B cell (primary cell): ENCODE measurements around the gene ZNF277. TPM values are rescaled to one million over a fixed set of nuclear protein-coding genes. Genes with fewer than 3 reads are reported as not detected.

Experiments used
- ATAC-seq: fragments of 200-7000 bp; cut with Tn5 transposase; one replicate; pipeline ENCODE4 v1.10.0; 2021; ENCODE audit warnings: low read depth, mild to moderate bottlenecking, moderate number of reproducible peaks, moderate library complexity
- CTCF ChIA-PET: fragments of 350-600 bp; sonication (Branson Sonifier 250); formaldehyde crosslinking; loops from one replicate; lab custom pipeline; 2021; ENCODE audit warnings: antibody characterized with exemption, inconsistent platforms; lab: Charles Lee
- POLR2A ChIA-PET: fragments of 350-600 bp; sonication (Branson Sonifier 250); formaldehyde crosslinking; loops from one replicate; lab custom pipeline; 2021; ENCODE audit warnings: antibody characterized with exemption; lab: Charles Lee
- DNase-seq: peaks from one replicate; pipeline ENCODE4 v3.0.0; 2013
- H2AFZ ChIP-seq: 2 replicates; pipeline ENCODE4 v1.6.1; 2012; ENCODE audit warnings: mild to moderate bottlenecking, low read depth, low read length; ENCODE audit not compliant: insufficient read depth, poor library complexity, severe bottlenecking
- H3K27ac ChIP-seq, 2 donors: 1 replicate in 1 of 2; 2 replicates in 1 of 2; pipeline ENCODE4 v1.5.1; 2012 to 2013; ENCODE audit warnings: low read length in 2 of 2, mild to moderate bottlenecking in 2 of 2, moderate library complexity in 1 of 2
- H3K27me3 ChIP-seq, 4 experiments: fragments of 200-600 bp in 1 of 4; sonication (generic) in 1 of 4; replicated peaks in 1 of 4; 1 replicate in 2 of 4; 2 replicates in 2 of 4; pipeline versions ENCODE4 v1.6.1 to v1.7.0; 2013 to 2016; ENCODE audit warnings: low read length in 3 of 4, mild to moderate bottlenecking in 2 of 4, mixed read lengths in 1 of 4, moderate library complexity in 1 of 4; ENCODE audit not compliant: insufficient read depth in 4 of 4, control insufficient read depth in 3 of 4; ENCODE audit errors: control extremely low read depth in 1 of 4
- H3K36me3 ChIP-seq, 2 experiments: replicated peaks in 1 of 2; 1 replicate in 1 of 2; 2 replicates in 1 of 2; pipeline versions ENCODE4 v1.6.1 to v1.7.1; 2013; ENCODE audit warnings: low read length in 1 of 2; ENCODE audit not compliant: insufficient read depth in 2 of 2, control insufficient read depth in 1 of 2; ENCODE audit errors: control extremely low read depth in 1 of 2, extremely low read depth in 1 of 2
- H3K4me1 ChIP-seq, 2 donors: fragments of 200-600 bp in 1 of 2; sonication (generic) in 1 of 2; 1 replicate in 1 of 2; 2 replicates in 1 of 2; pipeline versions ENCODE4 v1.5.1 to v1.6.1; 2013 to 2017; ENCODE audit warnings: low read length in 2 of 2; ENCODE audit not compliant: control insufficient read depth in 2 of 2, insufficient read depth in 2 of 2
- H3K4me2 ChIP-seq: replicated peaks from 2 replicates; pipeline ENCODE3; 2012; ENCODE audit warnings: mild to moderate bottlenecking, low read depth, low read length; ENCODE audit not compliant: poor library complexity, severe bottlenecking
- H3K4me3 ChIP-seq, 5 experiments: fragments of 200-600 bp in 1 of 5; sonication (generic) in 1 of 5; 1 replicate in 3 of 5; 2 replicates in 2 of 5; pipeline versions ENCODE4 v1.5.1 to v1.7.0; 2011 to 2016; ENCODE audit warnings: low read length in 4 of 5, mild to moderate bottlenecking in 4 of 5, low read depth in 2 of 5, control low read depth in 1 of 5, moderate library complexity in 1 of 5; ENCODE audit not compliant: insufficient read depth in 1 of 5; ENCODE audit errors: control extremely low read depth in 1 of 5, extremely low read depth in 1 of 5
- H3K79me2 ChIP-seq: fragments of 200-600 bp; sonication (generic); one replicate; pipeline ENCODE4 v1.6.0; 2016; ENCODE audit warnings: low read length; ENCODE audit not compliant: control insufficient read depth, insufficient read depth
- H3K9ac ChIP-seq: fragments of 200-600 bp; sonication (generic); 2 replicates; pipeline ENCODE4 v1.6.1; 2017; ENCODE audit warnings: mild to moderate bottlenecking, low read length, moderate library complexity
- H3K9me3 ChIP-seq, 3 donors: one replicate each; pipeline versions ENCODE4 v1.6.1 to v1.7.1; 2013; ENCODE audit warnings: low read length in 2 of 3; ENCODE audit not compliant: control insufficient read depth in 2 of 3, insufficient read depth in 1 of 3; ENCODE audit errors: control extremely low read depth in 1 of 3
- H4K20me1 ChIP-seq: 2 replicates; pipeline ENCODE4 v1.6.0; 2012; ENCODE audit warnings: mild to moderate bottlenecking, low read length; ENCODE audit not compliant: insufficient read depth, control insufficient read depth, poor library complexity, severe bottlenecking
- H3K27ac Mint-ChIP-seq: one replicate; pipeline ENCODE4 v1.8.0; 2021; ENCODE audit warnings: mixed read lengths
- H3K27me3 Mint-ChIP-seq: one replicate; pipeline ENCODE4 v1.8.0; 2021; ENCODE audit warnings: mixed read lengths
- H3K4me1 Mint-ChIP-seq: one replicate; pipeline ENCODE4 v1.8.0; 2021; ENCODE audit warnings: mixed read lengths
- H3K4me3 Mint-ChIP-seq: one replicate; pipeline ENCODE4 v1.8.0; 2021; ENCODE audit warnings: mixed read lengths
- H3K9me3 Mint-ChIP-seq: one replicate; pipeline ENCODE4 v1.8.0; 2022; ENCODE audit warnings: mixed read lengths; ENCODE audit not compliant: insufficient read depth
- CTCF ChIP-seq: fragments of 200-600 bp; IDR thresholded peaks from one replicate; pipeline ENCODE4 v1.8.0; 2022; ENCODE audit warnings: antibody characterized with exemption, mild to moderate bottlenecking
- EZH2 ChIP-seq: IDR thresholded peaks from 2 replicates; pipeline ENCODE4 v1.6.1; 2012; ENCODE audit warnings: borderline replicate concordance, low read depth, mild to moderate bottlenecking, moderate library complexity, low read length; ENCODE audit not compliant: insufficient read depth, poor library complexity, severe bottlenecking
- WGBS: methylation state at CpG from one replicate; pipeline ENCODE4 v1.1.5; 2013; ENCODE audit warnings: missing lambda C conversion rate; ENCODE audit not compliant: insufficient coverage; 5-methylcytosine and 5-hydroxymethylcytosine counted together
- intact Hi-C: fragments of 100-400 bp; cut with micrococcal nuclease; formaldehyde crosslinking; loops from one replicate; pipeline ENCODE4 v1.10.0; 2022
- polyA plus RNA-seq: library from polyadenylated mRNA; depleted of rRNA; stranded (reverse); fragments of >200 nt; gene quantifications from 2 replicates; pipeline ENCODE4 v1.2.3, GENCODE V29; 2012
- total RNA-seq, 2 donors: library from RNA; stranded (reverse); fragments of 120-200 nt in 1 of 2; gene quantifications; 1 replicate in 1 of 2; 2 replicates in 1 of 2; pipeline versions ENCODE4 v1.2.3 to v1.2.4, GENCODE V29; 2013 to 2022

Gene ZNF277
- total and polyA plus RNA-seq, 2 donors (not counting 1 experiment from before 2014, with no cell fraction given), result 9.5 to 18.6 TPM

GRCh38 chr7:112366886-112367285 is 160.4 kb downstream of the ZNF277 start:
- Mint-ChIP-seq H3K27ac (no peak overlapping the region), H3K4me1 (no peaks in the 10 kb centered on the region), H3K9me3 (no peaks in the 10 kb centered on the region), H3K4me3 (no peak overlapping the region), H3K27me3 (peaks cover 19% of the 10 kb centered on the region)
- WGBS, result no CpG with 5 or more reads among the region's 1 CpG
- Histone ChIP-seq H3K9me3 (no peaks in the 10 kb centered on the region), H3K27ac (no peak overlapping the region), H3K36me3 (no peaks in the 10 kb centered on the region), H3K27me3 (no peaks in the 10 kb centered on the region), H4K20me1 (no peaks in the 10 kb centered on the region), H3K4me3 (no peak overlapping the region), H3K9ac (no peak overlapping the region), H3K4me2 (no peak overlapping the region), H3K79me2 (no peaks in the 10 kb centered on the region), H3K4me1 (no peaks in the 10 kb centered on the region), H2AFZ (no peak overlapping the region)
- no peak for DNase-seq
- ChIA-PET POLR2A (no interaction called here), CTCF (no interaction called here)
- intact Hi-C loops, result no loop called here
- ATAC-seq, result no peak
- no peak for TF ChIP-seq EZH2
- no peak for TF ChIP-seq CTCF

- H3K4me1 Mint-ChIP-seq, result no peaks in the 10 kb centered on the region
- H3K9me3 Mint-ChIP-seq, result no peaks in the 10 kb centered on the region
- Histone ChIP-seq H3K4me2 (no peak overlapping the region), H3K36me3 (no peaks in the 10 kb centered on the region), H2AFZ (no peak overlapping the region), H3K27me3 (no peaks in the 10 kb centered on the region), H3K79me2 (no peaks in the 10 kb centered on the region), H3K27ac (no peak overlapping the region), H3K4me1 (no peaks in the 10 kb centered on the region), H3K9ac (no peak overlapping the region), H3K9me3 (no peaks in the 10 kb centered on the region), H3K4me3 (no peak overlapping the region), H4K20me1 (no peaks in the 10 kb centered on the region)
- TF ChIP-seq EZH2 (no peak), CTCF (no peak)
- ChIA-PET CTCF (no interaction called here), POLR2A (no interaction called here)
- intact Hi-C loops, result no loop called here
- H3K27ac Mint-ChIP-seq, result no peak overlapping the region
- H3K4me3 Mint-ChIP-seq, result no peak overlapping the region
- H3K27me3 Mint-ChIP-seq, result peaks cover 7% of the 10 kb centered on the region
- no peak for DNase-seq
- WGBS, result 75% methylated on average over 1 of the region's 2 CpGs
- ATAC-seq, result no peak
Observed at GRCh38 chr7:112370436-112370835, 163.9 kb downstream of the ZNF277 start.
